ENCODE results near the gene SMC2. TPM values are rescaled to one million over a fixed set of nuclear protein-coding genes. Genes with fewer than 3 reads are reported as not detected.
A peak's percentile ranks its signal among the peaks of the same experiment; 100 is the strongest.

Gene SMC2
- total and polyA plus RNA-seq, 12 donors: 1.1 to 17.7 (median 7.3) TPM

DNA sequence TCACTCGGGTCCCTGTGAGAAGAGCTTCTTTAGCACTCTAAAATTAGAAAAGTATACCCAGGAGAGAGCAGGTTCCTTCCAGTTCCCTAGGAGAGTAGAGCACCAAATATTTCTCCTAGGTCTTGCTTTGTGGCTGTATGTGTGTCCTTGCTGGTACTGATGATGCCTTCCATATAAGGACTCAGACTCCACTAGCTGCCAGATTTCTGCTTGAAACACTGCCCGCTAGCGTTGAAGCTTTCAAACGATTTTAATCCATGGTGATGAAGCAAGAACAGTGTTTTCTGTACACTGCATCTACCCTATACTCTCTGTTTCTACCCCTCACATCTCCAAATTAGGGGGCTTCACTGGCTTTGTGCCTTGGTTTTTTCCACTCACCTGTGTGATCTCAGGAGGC is 2.4 kb upstream of the SMC2 start:
- Histone ChIP-seq H3K27me3 (no peaks in the 10 kb centered on the region), H3K4me1 (replicated peaks in 1 of 2) (peaks cover 7% of the 10 kb centered on the region in 2 donors), H3K36me3 (replicated peaks in 1 of 2) (no peaks in the 10 kb centered on the region), H3K27ac (no peak overlapping the region), H3K4me3 (no peak overlapping the region), H3K9me3 (replicated peaks in 1 of 3) (no peaks in the 10 kb centered on the region)
- 17 to 34% (median 20%) methylated on average over 4 of the region's 4 CpGs for WGBS, 4 donors
- DNase-seq: peak; percentile 20 to 77 (median 40)
- intact Hi-C loops (cut with DNase I): no loop called here
- TF ChIP-seq, protein P1, sequence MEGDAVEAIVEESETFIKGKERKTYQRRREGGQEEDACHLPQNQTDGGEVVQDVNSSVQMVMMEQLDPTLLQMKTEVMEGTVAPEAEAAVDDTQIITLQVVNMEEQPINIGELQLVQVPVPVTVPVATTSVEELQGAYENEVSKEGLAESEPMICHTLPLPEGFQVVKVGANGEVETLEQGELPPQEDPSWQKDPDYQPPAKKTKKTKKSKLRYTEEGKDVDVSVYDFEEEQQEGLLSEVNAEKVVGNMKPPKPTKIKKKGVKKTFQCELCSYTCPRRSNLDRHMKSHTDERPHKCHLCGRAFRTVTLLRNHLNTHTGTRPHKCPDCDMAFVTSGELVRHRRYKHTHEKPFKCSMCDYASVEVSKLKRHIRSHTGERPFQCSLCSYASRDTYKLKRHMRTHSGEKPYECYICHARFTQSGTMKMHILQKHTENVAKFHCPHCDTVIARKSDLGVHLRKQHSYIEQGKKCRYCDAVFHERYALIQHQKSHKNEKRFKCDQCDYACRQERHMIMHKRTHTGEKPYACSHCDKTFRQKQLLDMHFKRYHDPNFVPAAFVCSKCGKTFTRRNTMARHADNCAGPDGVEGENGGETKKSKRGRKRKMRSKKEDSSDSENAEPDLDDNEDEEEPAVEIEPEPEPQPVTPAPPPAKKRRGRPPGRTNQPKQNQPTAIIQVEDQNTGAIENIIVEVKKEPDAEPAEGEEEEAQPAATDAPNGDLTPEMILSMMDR (IDR thresholded peaks at IDR 0.05): peak in 5 of 6 experiments; percentile 17 to 45 (median 33)
- no peak for TF ChIP-seq POLR2A (IDR thresholded peaks at IDR 0.05)

DNA sequence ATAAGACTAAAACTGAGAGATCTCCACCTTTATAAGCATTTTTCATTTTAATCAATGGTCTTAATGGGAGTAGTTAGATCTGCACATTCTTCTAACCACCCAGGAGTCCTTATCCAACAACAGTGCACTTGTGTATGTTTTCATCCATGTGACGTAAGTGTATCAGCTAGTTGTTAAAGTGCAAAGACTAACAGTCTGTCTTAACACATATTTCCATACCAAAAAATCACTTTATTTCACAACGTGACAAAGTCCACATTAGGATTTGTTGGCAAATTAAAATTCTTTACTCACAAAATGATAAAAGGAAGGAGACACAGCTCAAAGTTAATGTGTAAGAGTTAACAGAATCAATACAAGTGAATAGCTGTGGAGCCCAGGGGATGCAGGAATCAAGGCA is 1.9 kb upstream of the SMC2 start:
- Histone ChIP-seq H3K27ac (peak overlapping the region in 1 of 5 donors; percentile 100), H3K36me3 (replicated peaks in 1 of 2) (no peaks in the 10 kb centered on the region), H3K4me1 (replicated peaks in 1 of 2) (peaks cover 7% of the 10 kb centered on the region in 2 donors), H3K27me3 (no peaks in the 10 kb centered on the region), H3K9me3 (replicated peaks in 1 of 3) (no peaks in the 10 kb centered on the region), H3K4me3 (no peak overlapping the region)
- intact Hi-C loops (cut with DNase I): no loop called here
- no peak for TF ChIP-seq POLR2A (IDR thresholded peaks at IDR 0.05)
- 48 to 85% (median 61%) methylated on average over 2 of the region's 2 CpGs for WGBS, 4 donors
- DNase-seq: no peak

DNA sequence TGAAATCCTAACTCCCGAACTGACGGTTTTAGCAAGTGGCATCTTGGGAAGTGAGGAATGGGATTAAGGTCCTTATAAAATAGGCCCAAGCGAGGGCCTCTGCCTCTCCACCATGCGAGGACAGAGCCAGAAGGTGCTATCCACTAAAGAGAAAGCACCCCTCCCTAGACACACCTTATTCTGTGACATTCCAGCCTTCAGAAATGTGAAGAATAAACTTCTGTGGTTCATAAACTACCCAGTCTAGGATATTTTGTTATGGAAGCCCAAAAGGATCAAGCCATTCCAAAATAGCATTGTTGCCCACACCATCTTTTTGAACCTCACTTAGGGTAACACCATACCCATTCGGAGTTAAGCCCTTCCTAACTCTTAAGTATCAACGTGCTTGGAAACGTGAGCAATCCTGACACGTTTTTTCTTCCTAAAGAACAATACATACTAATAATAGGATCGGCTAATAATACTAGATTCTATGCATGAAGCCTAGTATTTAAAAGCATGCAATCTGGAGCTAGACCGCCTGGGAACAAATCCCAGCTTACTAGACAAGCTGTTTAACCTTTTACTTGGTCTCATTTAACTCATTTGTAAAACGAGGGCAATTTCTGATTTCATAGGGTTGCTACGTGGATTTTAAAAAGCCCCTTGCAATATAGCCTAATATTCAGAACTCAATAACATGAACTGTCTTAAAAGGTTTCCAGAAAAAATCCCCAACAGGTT is 1.1 kb upstream of the SMC2 start:
- Histone ChIP-seq H3K4me1 (replicated peaks in 1 of 2) (peaks cover 7% of the 10 kb centered on the region in 2 donors), H3K27ac (peak overlapping the region; percentile 66 to 100 (median 97)), H3K9me3 (replicated peaks in 1 of 3) (no peaks in the 10 kb centered on the region), H3K4me3 (peak overlapping the region; percentile 5 to 94 (median 39)), H3K36me3 (replicated peaks in 1 of 2) (no peaks in the 10 kb centered on the region), H3K27me3 (no peaks in the 10 kb centered on the region)
- intact Hi-C loops (cut with DNase I): no loop called here
- DNase-seq: no peak
- TF ChIP-seq POLR2A (IDR thresholded peaks at IDR 0.05): no peak
- TF ChIP-seq, protein P1 (IDR thresholded peaks at IDR 0.05): peak in 1 of 6 experiments; percentile 8
- WGBS, 4 donors: 23 to 33% (median 24%) methylated on average over 11 to 12 of the region's 12 CpGs

DNA sequence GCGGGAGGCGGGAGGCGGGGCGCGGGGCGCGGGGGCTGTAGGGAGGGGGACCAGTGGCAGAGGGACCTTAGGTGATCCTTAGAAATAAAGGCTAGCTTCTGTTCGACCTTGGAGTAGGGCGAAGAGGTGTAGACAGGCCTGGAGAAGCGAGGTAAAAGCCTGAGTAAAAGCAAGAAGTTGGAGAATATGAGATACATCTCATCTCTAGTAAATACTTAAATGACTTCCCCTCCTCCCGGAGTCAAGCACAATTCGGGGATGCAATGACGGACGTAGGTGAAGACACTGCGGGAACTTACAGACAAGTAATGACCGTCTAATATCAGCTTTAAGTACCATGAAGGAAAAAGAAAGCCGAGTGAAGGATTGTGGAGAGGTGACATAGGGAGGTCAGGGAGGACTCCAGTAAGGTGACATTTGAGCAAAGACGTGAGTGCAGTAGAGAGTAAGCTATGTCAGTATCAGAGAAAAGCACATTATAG is 466 bp downstream of the SMC2 start:
- H3K36me3 ChIP-seq (replicated peaks in 1 of 2): no peaks in the 10 kb centered on the region
- no peak for TF ChIP-seq POLR2A (IDR thresholded peaks at IDR 0.05)
- TF ChIP-seq, protein P1 (IDR thresholded peaks at IDR 0.05): no peak
- intact Hi-C loops (cut with DNase I): no loop called here
- no peak for DNase-seq
- 0 to 1% (median 0%) methylated on average over 18 of the region's 18 CpGs for WGBS, 4 donors
- H3K9me3 ChIP-seq (replicated peaks in 1 of 3): no peaks in the 10 kb centered on the region
- no peaks in the 10 kb centered on the region for H3K27me3 ChIP-seq
- H3K4me1 ChIP-seq (replicated peaks in 1 of 2): peaks cover 7% of the 10 kb centered on the region in 2 donors
- H3K4me3 ChIP-seq: peak overlapping the region in 3 of 4 donors; percentile 5 to 94 (median 69)
- peak overlapping the region in 4 of 5 donors; percentile 96 to 100 (median 97) for H3K27ac ChIP-seq
